GM21529 (cell line): ENCODE results near the gene HDDC3.

Experiments used
- ATAC-seq: cut with Tn5 transposase; IDR thresholded peaks from one replicate; pipeline ENCODE4 v1.9.1; 2021; ENCODE audit not compliant: unreplicated experiment

HDDC3 gene, protein sequence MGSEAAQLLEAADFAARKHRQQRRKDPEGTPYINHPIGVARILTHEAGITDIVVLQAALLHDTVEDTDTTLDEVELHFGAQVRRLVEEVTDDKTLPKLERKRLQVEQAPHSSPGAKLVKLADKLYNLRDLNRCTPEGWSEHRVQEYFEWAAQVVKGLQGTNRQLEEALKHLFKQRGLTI

DNA sequence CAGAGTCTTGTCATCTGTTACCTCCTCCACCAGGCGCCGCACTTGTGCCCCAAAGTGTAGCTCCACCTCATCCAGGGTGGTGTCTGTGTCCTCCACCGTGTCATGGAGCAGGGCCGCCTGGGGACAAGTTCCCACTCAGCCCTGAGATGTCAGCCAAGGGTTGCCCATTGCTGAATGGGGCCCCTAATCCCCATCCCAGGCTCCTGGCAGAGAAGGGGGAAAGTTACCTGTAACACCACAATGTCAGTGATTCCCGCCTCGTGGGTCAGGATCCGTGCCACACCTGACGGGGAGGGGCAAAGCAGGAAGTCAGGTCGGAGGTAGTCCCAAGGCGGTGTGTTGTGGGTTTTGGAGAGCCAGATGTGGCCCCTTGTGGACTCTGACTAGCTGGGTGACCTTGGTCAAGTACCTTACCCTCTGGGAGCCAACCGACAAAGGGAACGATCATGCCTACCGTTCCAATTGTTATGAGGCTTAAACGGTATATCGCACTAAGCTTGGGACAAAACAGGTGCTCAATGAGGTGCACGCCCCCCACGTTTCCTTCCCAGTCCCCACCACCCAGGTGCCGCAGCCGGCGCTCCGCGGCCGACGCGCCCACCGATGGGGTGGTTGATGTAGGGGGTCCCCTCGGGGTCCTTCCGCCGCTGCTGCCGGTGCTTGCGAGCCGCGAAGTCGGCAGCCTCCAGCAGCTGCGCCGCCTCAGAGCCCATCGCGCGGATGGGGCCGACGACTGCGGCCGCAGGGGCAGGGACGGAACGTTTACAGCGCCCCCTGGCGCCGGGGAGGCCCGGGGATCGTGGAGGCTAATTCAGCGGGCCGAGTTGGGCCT, at the start of gene HDDC3:
TSS of gene HDDC3 (minus strand) at position 722 of the 832 bp plus-strand sequence. CDS start at position 713, 9 bp downstream.
- ATAC-seq: peak; percentile 46

DNA sequence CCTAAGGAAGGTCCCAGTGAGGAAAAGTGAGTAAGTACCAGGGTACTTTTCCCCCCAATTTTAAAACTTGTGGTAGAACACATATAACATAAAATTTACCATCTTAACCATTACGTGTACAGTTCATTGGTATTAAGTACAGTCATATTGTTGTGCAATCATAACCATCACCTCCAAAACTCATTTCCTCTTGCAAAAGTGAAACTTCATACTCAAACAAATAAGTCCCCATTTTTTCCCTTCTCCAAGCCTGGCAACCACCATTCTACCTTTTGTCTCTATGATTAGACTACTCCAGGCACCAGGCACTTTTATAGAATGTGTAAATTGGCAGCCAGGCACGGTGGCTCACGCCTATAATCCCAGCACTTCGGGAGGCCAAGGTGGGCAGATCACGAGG, 49.8 kb upstream of the HDDC3 start:
- peak; percentile 51 for ATAC-seq

DNA sequence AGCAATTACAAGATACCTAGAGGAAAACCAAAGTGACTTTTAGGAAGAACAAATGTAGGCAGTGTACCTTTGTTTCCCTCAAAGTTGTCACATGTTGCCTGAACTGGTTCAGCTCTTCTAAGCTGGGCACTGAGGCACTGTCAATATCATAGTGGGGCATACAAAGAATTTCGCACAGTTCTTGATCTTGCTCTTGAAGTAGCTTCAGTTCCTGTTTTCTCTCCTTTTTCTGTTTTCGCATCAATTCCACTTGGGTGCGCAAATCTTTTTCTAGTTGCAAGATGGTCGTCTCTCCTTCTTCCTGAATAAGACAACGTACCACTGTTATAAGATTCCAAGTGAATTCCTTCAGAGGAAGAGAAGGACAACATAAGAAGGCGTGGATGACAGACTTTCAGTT, 49.3 kb upstream of the HDDC3 start:
- peak; percentile 81 for ATAC-seq

DNA sequence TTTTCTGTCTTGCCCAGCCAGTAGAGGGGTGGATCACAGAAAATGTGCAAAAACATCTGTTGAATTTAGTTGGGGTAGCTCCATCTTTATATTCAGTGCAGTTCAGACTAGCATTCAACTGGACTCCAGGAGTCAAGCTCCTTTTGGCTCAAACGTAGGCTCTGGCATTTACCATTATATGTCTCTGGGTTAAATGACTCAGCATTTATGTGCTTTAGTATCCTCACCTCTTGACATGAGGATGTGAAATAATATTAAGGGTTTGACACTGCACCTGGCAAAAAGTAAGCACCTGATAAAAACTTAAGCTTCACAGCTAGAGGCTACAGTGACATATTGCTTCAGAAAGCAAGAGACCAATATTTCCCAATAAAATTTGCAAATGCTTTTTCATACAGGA, 47.2 kb upstream of the HDDC3 start:
- ATAC-seq: no peak

DNA sequence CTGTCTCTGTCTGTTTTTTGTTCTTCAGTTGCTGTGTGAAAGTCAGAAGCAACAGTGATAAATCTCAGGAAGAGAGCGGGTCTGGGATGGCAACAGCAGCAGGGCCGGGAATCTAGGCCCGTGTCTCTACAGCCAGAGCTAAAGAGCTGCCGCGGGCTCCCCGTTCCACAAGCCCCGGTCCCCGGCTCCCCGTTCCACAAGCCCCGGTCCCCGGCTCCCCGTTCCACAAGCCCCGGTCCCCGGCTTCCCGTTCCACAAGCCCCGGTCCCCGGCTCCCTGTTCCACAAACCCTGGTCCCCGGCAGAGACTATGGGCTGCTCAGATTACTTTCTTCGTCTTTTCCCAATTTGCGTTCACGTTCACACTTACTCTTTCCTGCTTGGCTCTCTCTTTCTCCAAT, 41.9 kb upstream of the HDDC3 start:
- no peak for ATAC-seq

DNA sequence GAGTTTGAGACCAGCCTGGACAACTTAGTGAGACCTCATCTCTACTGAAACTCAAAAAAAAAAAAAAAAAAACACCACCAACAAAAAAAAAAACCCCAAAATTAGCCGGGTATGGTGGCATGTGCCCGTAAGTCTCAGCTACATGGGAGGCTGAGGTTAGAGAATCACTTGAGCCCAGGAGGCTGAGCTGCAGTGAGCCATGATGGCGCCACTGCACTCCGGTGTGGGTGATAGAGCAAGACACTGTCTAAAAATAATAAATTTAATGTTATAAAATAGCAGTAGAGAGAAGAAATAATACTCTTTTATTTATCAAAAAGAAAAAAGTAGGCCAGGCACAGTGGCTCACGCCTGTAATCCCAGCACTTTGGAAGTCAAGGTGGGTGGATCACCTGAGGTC, 39.8 kb upstream of the HDDC3 start:
- no peak for ATAC-seq

DNA sequence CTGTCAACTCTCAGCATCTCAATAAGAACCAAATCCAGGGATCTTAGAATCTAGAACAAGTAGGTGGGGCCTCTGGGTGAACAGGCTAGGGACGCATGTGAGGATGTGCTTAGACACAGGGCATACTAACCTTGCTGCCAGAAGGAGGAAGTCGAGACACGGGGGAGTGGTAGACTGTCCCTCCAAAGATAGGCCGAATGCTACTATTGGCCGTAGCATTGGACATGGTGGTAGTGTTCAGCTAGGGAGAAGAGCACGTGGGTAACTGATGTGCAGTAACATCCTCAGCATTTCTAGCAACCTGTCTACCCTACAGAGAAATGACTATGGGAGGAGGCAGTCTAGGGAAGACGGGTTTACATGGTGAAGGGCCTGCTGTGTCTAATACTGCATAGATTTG, 37.9 kb upstream of the HDDC3 start:
- no peak for ATAC-seq

DNA sequence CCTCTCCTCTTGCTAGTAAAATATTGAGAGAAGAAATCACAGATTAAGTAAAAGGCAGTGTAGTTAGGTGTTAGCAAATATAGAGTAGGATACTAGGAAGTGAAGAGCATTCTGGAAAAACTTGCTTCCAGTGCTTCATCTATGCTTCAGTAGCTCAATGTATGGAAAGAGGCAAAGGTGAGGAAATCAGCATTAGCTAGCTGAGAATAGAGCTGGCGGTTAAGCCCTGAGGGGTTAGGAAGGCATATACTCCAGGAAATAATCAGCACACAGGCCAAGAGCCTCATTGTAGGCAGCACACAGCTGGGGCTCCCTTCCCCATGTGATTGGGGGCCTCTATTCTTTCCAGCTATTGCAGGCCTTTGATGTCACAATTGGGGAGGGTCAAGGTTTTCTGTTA, 36.1 kb upstream of the HDDC3 start:
- ATAC-seq: no peak

DNA sequence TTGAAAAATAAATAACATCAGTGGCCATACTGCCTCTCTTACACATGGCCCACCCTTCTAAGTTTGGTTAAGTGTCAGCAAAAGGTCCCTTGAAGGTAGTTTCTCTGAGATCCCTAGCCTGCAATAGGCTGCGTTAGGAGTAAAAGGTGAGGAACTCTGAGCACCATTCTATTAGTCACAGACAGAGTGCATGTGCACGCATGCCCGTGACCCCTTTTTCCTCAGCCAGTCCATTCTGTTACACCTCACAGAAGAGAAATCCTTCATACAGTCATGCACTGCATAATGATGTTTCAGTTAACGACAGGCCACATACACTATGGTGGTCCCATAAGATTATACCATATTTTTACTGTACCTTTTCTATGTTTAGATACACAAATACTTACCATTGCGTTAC, 34.9 kb upstream of the HDDC3 start:
- ATAC-seq: no peak

DNA sequence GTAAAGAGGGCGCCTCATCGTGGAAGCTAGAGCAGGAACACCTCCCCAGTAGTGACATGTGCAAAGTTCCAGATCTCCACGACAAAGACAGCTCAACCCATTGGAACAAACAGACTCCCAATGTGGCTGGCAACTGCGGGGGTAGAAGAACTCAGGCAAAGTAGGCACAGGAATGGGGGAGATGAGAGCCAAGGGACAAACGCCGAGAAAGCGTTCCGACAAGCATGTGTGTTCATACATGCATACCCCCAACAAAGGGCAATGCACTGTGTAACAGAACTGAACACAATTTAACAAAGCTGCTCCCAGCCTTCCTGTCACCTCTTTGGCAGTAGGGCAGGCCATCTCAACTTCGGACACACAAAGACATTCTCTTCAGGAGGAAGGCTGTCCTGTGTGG, 33.9 kb upstream of the HDDC3 start:
- ATAC-seq: no peak

DNA sequence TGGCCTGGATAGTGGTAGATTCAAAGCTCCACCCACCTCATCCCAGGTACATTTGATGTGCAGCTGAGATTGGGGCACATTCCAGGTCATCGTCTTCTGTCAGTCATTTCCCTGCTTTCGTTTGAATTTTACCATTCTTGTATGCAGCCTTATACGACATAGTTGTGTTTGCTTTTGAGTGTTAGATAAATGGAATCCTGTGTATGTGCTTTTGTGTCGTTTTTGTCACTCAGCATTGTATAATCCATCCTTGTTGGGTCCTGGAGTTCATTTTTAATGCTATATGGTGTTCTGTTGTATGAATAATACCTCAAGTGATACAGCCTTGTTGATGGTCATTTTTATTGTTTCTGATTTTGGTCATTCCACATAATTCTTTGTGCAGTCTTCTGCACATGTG, 29.7 kb upstream of the HDDC3 start:
- no peak for ATAC-seq

DNA sequence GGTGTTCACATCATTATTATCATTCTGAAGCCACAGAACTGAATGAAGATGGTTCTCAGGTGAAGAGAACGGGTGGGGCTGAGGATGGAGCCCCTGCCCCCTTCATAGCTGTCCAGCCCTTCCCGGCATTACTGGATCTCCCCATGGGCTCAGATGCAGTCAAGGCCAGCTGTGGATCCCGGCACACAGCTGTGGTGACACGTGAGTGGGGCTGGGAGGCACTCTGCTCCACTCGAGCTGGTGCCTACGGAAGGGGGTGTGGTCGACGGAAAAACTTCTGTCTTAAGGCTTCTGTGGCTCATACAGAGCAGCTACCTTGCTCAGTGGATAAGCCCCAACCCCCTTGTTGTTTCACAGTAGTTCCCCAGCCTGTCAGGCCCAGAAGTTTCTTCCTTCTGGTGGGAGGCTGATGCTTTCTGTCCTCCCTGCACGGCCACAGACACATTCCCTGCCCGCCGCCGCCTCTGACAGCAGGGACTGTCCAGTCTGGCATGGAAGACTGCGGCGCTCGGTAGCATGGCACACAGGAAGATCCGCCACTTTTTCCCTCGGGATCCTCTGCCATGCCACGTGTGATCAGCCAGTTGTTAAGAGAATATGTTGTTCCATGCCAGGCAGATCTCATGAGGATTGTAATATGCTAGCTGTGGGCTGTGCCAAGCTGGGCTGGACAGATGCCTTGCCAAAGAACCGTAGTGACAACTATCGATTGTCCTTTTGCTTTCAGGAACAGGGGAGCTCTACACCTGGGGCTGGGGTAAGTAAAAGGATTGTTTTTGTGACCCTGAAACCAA, 28.1 kb upstream of the HDDC3 start:
- no peak for ATAC-seq

DNA sequence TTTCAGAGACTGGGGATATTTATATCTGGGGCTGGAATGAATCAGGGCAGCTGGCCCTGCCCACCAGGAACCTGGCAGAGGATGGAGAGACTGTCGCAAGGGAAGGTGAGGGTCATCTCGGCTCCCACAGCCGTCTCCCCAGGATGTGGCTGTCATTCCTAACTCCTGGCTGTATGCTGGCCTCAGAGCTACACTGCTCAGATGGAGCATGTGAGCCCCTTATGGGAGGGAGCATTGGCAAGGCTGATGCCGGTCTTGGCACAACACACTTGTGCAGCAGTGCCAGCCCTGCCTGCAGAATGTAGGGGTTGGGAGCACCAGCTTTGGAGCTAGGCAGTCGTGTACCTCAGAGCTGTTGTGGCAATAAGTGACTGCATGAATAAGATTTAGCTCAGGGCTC, 27.5 kb upstream of the HDDC3 start:
- no peak for ATAC-seq

DNA sequence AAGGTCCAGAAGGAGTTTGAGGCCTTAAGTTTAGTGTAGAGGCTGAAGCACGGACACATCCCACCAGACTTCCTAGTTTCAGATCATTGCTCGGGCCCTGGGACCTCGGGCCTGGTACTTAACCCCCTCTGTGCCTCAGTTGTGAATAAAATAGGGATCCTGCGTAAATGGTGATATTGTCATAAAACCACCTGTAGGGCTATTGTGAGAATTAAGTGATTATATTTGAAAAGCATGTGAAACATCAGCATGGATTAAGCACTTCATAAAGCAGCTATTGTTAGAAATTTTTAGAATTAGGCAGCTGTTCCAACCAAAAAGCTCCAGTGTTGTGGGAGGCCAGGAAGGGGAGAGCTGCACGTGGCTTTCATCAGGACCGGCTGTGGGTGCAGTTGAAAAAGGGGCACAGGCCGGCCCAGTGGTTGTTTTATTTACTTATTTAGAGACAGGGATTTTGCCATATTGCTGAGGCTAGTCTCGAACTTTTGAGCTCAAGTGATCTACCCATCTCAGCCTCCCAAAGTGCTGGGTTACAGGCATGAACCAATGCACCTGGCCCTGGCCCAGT, 26.8 kb upstream of the HDDC3 start:
- no peak for ATAC-seq

DNA sequence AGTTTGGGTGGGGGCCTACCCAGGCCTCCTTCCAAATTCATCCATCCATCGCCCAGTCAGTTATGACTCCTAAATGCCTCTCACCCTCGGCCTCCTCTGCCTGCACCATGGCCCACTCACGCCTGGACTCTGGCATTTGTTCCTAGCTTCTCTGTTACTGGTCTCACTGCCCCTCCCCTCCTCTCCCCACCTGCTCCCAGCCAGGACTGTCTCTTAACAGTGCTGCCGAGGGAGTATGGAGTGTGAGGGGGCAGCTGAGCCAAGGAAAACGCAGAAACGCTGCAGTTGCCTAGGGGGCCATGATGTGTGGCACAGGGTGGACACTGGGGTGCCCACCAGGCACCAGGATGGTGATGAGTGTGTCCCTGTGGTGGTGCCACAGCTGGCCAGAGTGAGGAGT, 25.4 kb upstream of the HDDC3 start:
- ATAC-seq: no peak

DNA sequence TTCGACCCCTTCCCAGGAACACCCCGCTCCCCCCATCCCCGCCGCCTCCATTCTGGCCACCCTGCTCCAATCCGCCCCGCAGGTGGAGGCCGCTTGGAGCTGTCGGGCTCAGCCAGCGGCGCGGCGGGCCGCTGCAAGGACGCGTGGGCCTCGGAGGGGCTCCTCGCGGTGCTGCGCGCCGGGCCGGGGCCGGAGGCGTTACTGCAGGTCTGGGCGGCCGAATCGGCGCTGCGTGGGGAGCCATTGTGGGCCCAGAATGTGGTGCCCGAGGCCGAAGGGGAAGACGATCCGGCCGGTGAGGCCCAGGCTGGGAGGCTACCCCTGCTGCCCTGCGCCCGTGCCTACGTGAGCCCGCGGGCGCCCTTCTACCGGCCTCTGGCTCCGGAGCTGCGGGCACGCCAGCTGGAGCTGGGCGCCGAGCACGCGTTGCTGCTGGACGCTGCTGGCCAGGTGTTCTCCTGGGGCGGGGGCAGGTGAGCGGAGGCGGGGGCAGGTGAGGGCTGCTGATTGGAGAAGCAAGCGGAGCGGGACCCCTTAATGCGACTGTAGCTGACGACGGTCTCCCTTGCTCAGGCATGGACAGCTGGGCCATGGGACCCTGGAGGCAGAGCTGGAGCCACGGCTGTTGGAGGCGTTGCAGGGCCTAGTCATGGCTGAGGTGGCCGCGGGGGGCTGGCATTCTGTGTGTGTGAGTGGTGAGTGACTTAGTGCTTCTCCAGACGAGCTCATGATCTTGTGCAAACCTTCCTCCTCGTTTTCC, 24.9 kb upstream of the HDDC3 start:
- ATAC-seq: no peak

DNA sequence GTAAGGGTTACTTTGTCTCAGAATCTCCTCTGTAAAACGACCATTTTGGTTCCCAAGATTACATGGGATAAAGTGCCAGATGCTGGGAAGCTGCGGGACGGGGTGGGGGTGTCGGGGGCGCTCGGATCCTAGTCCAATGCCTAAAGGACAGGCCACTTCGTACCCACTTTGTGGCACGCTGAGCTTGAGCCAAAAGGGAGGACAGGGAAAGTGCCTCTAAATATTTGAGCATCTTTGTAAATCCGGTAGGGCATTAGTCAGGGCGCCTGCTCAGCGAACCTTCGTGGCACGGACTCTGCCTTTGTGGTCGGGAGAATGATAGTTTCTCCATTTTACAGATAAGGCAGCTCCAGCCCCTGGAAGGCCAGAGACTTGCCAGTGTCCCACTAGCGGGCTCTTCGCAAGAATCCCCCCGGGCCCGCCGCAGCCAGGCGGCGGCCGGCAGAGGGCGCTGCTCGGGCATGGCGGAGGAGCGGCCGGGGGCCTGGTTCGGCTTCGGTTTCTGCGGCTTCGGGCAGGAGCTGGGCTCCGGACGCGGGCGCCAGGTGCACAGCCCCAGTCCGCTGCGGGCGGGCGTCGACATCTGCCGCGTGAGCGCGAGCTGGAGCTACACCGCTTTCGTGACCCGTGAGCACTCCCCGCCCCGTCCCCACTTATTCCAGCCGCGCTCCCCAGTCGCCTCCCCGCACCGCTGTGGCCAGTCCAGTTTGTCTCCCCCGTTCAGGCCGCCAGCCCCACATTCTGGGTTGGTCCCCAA, 24.1 kb upstream of the HDDC3 start:
- ATAC-seq: no peak

DNA sequence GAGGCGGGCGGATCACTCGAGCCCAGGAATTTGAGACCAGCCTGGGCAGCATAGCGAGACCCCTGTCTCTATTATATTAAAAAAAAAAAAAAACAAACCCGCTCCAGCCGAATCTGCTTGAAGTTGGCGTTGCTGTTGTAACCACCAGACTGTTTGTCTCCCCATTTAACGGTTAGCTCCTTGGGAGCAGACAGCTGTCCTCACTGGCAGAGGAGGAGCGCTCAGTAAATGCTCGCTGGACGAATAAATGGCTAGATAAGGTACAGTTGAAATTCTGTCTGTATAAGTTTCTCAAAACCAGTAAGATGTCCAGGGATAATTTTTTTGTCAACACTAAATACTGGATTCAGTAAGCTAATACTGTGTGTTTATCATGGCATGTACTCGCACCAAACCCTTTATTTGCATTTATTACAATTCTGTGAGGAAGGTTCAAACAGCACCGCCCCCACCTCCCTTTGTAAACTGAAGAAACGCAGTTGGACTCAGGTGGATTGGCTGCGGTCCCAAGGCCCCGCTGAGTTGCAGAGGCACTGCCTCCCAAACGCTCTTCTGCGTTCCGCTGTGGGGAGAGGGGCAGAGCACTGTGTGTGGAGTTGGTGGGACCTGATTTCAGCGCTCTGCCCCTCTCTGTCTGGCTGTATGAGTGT, 23.4 kb upstream of the HDDC3 start:
- ATAC-seq: no peak

DNA sequence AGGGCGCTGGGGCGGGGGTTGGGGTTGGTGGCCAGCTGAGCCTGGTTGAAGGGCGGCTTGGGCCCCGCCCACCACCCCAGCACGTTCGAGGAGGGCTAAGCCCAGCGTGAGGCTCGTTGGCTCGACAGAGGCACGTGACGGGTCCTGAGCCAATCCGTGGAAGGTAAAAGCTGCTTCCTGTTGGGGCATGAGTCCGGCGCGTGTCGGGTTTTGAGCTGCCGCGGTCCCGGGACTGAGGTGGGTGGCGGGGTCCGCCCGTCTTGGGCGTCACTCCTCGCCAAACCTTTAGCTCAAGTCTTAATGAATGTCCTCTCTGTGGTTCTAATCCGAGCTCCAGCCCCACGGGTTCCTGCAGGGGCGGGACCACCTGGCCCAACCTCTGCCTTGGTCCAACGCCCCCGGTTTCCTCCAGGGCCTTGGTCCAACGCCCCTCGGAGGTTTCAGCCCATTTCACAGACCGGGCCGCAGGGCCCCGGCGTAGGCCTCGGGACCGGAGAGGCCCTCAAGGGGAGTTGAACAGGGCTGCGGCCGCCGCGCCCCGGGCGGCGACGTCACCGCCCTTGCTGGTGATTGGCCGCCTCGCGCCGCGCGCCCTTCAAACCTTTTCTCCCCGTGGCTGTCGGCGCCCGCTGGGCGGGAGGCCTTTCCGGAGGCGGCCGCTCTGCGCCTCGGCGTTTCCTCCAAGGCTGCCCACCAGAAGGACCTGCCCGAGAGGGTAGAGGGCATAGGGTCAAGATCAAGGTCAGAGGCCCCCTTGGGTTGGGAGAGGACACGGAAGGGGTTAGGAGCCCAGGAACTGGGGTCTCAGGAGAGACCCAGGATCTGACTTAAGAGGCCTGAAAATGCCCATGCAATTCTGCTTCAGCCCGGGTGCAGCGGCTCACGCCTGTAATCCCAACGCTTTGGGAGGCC, 22.6 kb upstream of the HDDC3 start, which contains the start of gene RCCD1:
TSS of gene RCCD1 (plus strand) at position 173 of the 912 bp plus-strand sequence. CDS start 1,851 bp downstream, outside the sequence.
- peak; percentile 92 for ATAC-seq
